Keratinocyte (primary cell): Measurements from ENCODE around the gene XYLT2. TPM values are rescaled to one million over a fixed set of nuclear protein-coding genes. Genes with fewer than 3 reads are reported as not detected.
A peak's percentile ranks its signal among the peaks of the same experiment; 100 is the strongest.

Source experiments
- DNase-seq: peaks from one replicate; pipeline ENCODE4 v3.0.0-alpha.2; 2011; ENCODE audit warnings: low read depth, missing footprints, low spot score
- FAIRE-seq: peaks from 2 replicates; lab custom pipeline; 2011; peaks lifted over from hg19 to GRCh38; lab: Jason Lieb, UNC
- H2AFZ ChIP-seq: 2 replicates; pipeline ENCODE4 v1.6.0; 2012; ENCODE audit warnings: low read length, control low read depth, inconsistent platforms; ENCODE audit not compliant: control insufficient read depth
- H3K27ac ChIP-seq: 2 replicates; pipeline ENCODE4 v1.5.1; 2011; ENCODE audit warnings: low read length; ENCODE audit not compliant: control insufficient read depth, insufficient read depth
- H3K27me3 ChIP-seq: 3 replicates; pipeline ENCODE4 v1.6.0; 2011; ENCODE audit warnings: low read length; ENCODE audit not compliant: control insufficient read depth, insufficient read depth; ENCODE audit errors: extremely low read depth
- H3K36me3 ChIP-seq, 2 experiments: 2 replicates in 1 of 2; 3 replicates in 1 of 2; pipeline ENCODE4 v1.5.1; 2011; ENCODE audit warnings: low read length in 2 of 2, mild to moderate bottlenecking in 1 of 2; ENCODE audit not compliant: control insufficient read depth in 2 of 2, insufficient read depth in 2 of 2; ENCODE audit errors: extremely low read depth in 1 of 2
- H3K4me1 ChIP-seq: 3 replicates; pipeline ENCODE4 v1.5.1; 2011; ENCODE audit warnings: low read length; ENCODE audit not compliant: control insufficient read depth, insufficient read depth; ENCODE audit errors: extremely low read depth
- H3K4me2 ChIP-seq: 3 replicates; pipeline ENCODE4 v1.6.0; 2011; ENCODE audit warnings: low read depth, low read length; ENCODE audit not compliant: control insufficient read depth, insufficient read depth; ENCODE audit errors: extremely low read depth
- H3K4me3 ChIP-seq, 3 experiments: fragments of 200-600 bp in 1 of 3; sonication (generic) in 1 of 3; 2 replicates in 2 of 3; 3 replicates in 1 of 3; pipeline ENCODE4 v1.5.1; 2011 to 2016; ENCODE audit warnings: low read length in 3 of 3, mild to moderate bottlenecking in 3 of 3, control low read depth in 2 of 3, inconsistent platforms in 1 of 3, low read depth in 1 of 3, mixed read lengths in 1 of 3, mixed run types in 1 of 3, moderate library complexity in 1 of 3; ENCODE audit not compliant: control insufficient read depth in 2 of 3, insufficient read depth in 2 of 3; ENCODE audit errors: extremely low read depth in 1 of 3
- H3K79me2 ChIP-seq: 2 replicates; pipeline ENCODE4 v1.6.0; 2012; ENCODE audit warnings: low read length; ENCODE audit not compliant: control insufficient read depth, insufficient read depth
- H3K9ac ChIP-seq: 3 replicates; pipeline ENCODE4 v1.6.0; 2011; ENCODE audit warnings: low read length; ENCODE audit not compliant: control insufficient read depth, insufficient read depth; ENCODE audit errors: extremely low read depth
- H3K9me1 ChIP-seq: 3 replicates; pipeline ENCODE4 v1.6.0; 2011; ENCODE audit warnings: low read length; ENCODE audit not compliant: control insufficient read depth, insufficient read depth; ENCODE audit errors: extremely low read depth
- H3K9me3 ChIP-seq: 2 replicates; pipeline ENCODE4 v1.5.1; 2012; ENCODE audit warnings: low read depth, low read length; ENCODE audit not compliant: control insufficient read depth
- H4K20me1 ChIP-seq: 3 replicates; pipeline ENCODE4 v1.6.0; 2011; ENCODE audit warnings: low read length; ENCODE audit not compliant: control insufficient read depth, insufficient read depth; ENCODE audit errors: extremely low read depth
- CTCF ChIP-seq, 3 experiments: IDR thresholded peaks in 1 of 3; conservative IDR thresholded peaks in 1 of 3; optimal IDR thresholded peaks in 1 of 3; 2 replicates in 2 of 3; 3 replicates in 1 of 3; pipeline versions ENCODE3 to v1.5.1; 2011; ENCODE audit warnings: low read length in 3 of 3, mild to moderate bottlenecking in 3 of 3, moderate library complexity in 2 of 3, control low read depth in 1 of 3, inconsistent platforms in 1 of 3; ENCODE audit not compliant: insufficient read depth in 2 of 3; ENCODE audit errors: extremely low read depth in 1 of 3
- EZH2 ChIP-seq: IDR thresholded peaks from one replicate; pipeline ENCODE4 v1.6.1; 2012; ENCODE audit warnings: inconsistent platforms, mild to moderate bottlenecking, low read length, moderate library complexity
- dilution Hi-C: fragments of 300-500 bp; cut with MboI; formaldehyde crosslinking; loops from one replicate; pipeline ENCODE4 v1.7.0; 2020; ENCODE audit warnings: low sequenced_read_pairs; ENCODE audit not compliant: extremely low pct_ligation_motif_present
- polyA plus RNA-seq, 5 experiments: library from polyadenylated mRNA; depleted of rRNA in 3 of 5; stranded (reverse) in 3 of 5; stranded (forward) in 1 of 5; unstranded in 1 of 5; fragments of >200 nt; gene quantifications; 1 replicate in 1 of 5; 2 replicates in 3 of 5; 3 replicates in 1 of 5; pipeline versions ENCODE4 v1.2.1 to v1.2.3, GENCODE V29; 2011 to 2012; ENCODE audit warnings: missing spikeins in 2 of 5, low read depth in 1 of 5, low replicate concordance in 1 of 5

The XYLT2 gene
- polyA plus RNA-seq, 1 donor (not counting 4 experiments of a cell fraction or from before 2014, with no cell fraction given) = 15.3 TPM

GRCh38 chr17:50344731-50345365 lies 1.1 kb upstream of the XYLT2 start:
- H3K4me2 ChIP-seq = peak overlapping the region; percentile 87
- H3K36me3 ChIP-seq = peaks cover 0 to 1% of the 10 kb centered on the region in 2 experiments
- DNase-seq (no peak), FAIRE-seq (no peak)
- TF ChIP-seq CTCF (optimal IDR thresholded peaks at IDR 0.05 in 1 of 3, IDR thresholded peaks at IDR 0.05 in 1 of 3, conservative IDR thresholded peaks at IDR 0.05 in 1 of 3; ENCODE audit: extremely low read depth in 1 of 3, insufficient read depth in 2 of 3, low read length in 3 of 3) (no peak), EZH2 (no peak)
- no peaks in the 10 kb centered on the region for H4K20me1 ChIP-seq
- H3K4me3 ChIP-seq = no peak overlapping the region
- H3K27me3 ChIP-seq = no peaks in the 10 kb centered on the region
- H3K9me1 ChIP-seq = peaks cover 2% of the 10 kb centered on the region
- dilution Hi-C loops = no loop called here
- H3K79me2 ChIP-seq = peaks cover 31% of the 10 kb centered on the region
- H3K4me1 ChIP-seq = peaks cover 31% of the 10 kb centered on the region
- H2AFZ ChIP-seq = peak overlapping the region; percentile 91
- H3K27ac ChIP-seq = no peak overlapping the region
- H3K9ac ChIP-seq = peak overlapping the region; percentile 73
- H3K9me3 ChIP-seq = no peaks in the 10 kb centered on the region

- Histone ChIP-seq H2AFZ (peak overlapping the region; percentile 66), H3K79me2 (peaks cover 35% of the 10 kb centered on the region), H3K4me3 (peak overlapping the region; percentile 83 to 90 (median 90)), H3K27ac (peak overlapping the region; percentile 58), H3K9me3 (no peaks in the 10 kb centered on the region), H3K4me1 (peaks cover 31% of the 10 kb centered on the region), H3K9ac (peak overlapping the region; percentile 84), H3K9me1 (peaks cover 2% of the 10 kb centered on the region), H3K4me2 (peak overlapping the region; percentile 99), H3K27me3 (no peaks in the 10 kb centered on the region), H3K36me3 (peaks cover 0 to 2% of the 10 kb centered on the region in 2 experiments), H4K20me1 (no peaks in the 10 kb centered on the region)
- no peak for DNase-seq
- no peak for FAIRE-seq
- dilution Hi-C loops = no loop called here
- no peak for TF ChIP-seq CTCF (optimal IDR thresholded peaks at IDR 0.05 in 1 of 3, IDR thresholded peaks at IDR 0.05 in 1 of 3, conservative IDR thresholded peaks at IDR 0.05 in 1 of 3; ENCODE audit: extremely low read depth in 1 of 3, insufficient read depth in 2 of 3, low read length in 3 of 3)
Measured at GRCh38 chr17:50346313-50347116, 589 bp downstream of the XYLT2 start.
